CD4-positive, alpha-beta T cell treated with Interleukin-4 for 4 hours (primary cell): ENCODE results near the gene IL1RAPL1.

Experiments used
- DNase-seq: peaks from one replicate; pipeline ENCODE4 v3.0.0-alpha.2; 2020

The IL1RAPL1 gene

DNA sequence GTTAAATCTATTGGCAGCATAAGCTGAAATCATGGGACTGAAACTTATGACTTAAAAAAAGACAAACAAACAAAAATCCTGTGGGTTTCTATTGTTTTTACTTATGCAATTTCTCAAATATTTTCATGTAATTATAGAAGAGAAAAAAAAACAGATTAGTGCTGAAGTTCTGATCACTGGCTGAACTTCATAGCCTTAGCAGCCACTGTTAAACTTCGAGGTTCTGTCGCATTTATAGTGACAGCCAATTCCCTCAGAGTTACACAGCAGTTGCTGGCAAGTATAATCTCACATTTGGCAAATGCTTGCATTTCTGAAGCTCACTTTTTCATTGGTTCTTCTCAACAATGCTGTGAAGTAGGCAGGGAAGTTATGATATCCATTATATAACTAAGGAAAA is 879.2 kb downstream of the IL1RAPL1 start:
- no peak for DNase-seq

- DNase-seq: no peak
Measured at GRCh38 chrX:29468911-29469494, 881.8 kb downstream of the IL1RAPL1 start.

GRCh38 chrX:29470030-29470429 is 882.8 kb downstream of the IL1RAPL1 start:
- DNase-seq: no peak

DNA sequence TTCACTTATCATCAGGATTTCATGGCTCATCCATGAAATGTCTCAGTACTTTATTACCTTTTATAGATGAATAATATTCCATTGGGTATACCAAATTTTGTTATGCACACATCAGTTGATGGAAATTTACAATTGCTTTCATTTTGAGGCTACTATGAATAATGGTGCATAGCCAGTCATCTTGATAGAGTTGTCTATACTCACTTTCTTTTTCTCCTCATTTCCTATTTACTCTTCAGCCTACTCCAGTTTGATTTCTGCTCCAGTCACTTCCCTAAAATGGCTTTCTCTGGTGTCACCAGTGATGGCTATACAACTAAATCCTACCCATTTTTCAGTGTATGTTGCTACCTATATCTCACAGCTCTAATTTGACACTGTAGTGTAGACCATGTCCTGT is 884.6 kb downstream of the IL1RAPL1 start:
- no peak for DNase-seq

GRCh38 chrX:29477878-29478277 is 890.6 kb downstream of the IL1RAPL1 start:
- DNase-seq: no peak

- no peak for DNase-seq
Measured at GRCh38 chrX:29478336-29479069, 891.3 kb downstream of the IL1RAPL1 start.

DNA sequence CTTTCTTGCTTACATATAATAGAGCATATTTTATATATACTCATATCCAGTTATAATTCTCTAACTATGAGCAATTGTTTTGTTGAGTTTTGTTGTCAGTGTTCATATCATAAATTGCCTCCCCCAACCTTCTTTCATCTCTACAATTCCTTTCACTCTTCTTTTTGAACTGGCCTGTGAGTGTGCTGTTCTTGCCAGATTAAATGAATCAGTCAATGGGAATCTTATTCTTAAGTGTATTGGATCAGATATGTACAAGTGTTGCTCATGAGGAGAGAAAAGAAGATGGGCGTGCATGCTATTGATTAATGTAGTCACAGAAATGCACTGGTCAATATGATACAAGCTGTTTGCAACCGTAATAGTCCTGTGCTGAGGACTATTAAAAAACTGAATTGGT is 900.0 kb downstream of the IL1RAPL1 start:
- DNase-seq: no peak

DNA sequence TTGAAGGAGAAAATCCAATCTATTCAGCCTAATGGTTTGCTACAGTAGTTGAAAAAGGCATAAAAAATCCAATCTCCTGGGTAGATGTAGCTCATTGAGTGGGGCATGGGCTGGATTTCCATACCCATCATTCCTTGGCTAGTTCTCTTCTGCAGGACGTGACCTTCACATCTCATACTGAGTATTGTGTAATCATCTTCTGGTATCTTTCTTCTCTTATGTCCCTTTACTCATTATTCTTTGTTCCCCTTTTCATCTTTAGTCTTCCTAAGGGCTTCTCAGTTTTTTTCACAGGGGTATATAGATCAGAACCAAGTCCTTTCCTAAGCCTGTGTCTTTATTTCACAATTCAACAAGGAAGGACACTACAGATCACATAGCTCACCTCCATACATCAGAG is 900.5 kb downstream of the IL1RAPL1 start:
- DNase-seq: no peak

DNA sequence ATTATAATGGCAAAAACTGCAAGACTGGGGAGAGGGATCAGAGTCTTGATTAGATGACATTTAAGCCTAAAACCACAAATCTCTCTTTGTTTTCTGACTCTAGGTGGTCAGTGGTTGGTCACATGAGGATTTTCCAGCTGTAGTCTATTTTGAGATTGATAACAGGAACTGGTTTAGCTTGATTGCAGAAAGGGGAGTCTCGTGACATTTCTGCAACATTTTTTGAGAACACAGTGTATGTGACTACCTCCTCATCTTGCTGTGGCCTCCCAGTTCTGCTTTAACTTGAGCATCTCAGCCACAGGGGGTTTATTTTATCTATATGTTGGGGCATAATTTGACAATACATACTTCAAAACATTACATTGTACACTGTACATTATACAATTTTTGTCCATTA is 901.7 kb downstream of the IL1RAPL1 start:
- no peak for DNase-seq

GRCh38 chrX:29490606-29491005 is 903.4 kb downstream of the IL1RAPL1 start:
- no peak for DNase-seq

DNA sequence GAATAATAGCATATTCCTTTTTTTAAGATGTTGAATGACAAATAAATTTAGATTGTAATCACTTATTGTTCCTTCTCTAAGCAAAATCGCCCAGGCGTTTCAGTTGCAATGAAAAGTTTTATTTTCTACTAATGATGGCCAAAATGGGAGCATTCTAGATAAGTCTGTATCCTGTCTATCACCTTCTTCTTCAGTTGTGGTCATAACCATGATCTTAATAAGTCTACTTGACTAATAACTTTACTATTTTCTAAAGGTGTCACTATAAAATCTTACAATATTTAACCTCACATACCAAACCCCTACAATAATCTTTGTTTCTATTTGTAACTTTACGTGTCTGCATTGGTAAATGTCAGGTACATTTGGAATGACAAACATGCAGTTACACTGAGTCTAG is 904.4 kb downstream of the IL1RAPL1 start:
- no peak for DNase-seq

- DNase-seq: no peak
Measured at GRCh38 chrX:29496636-29497180, 909.5 kb downstream of the IL1RAPL1 start.

DNA sequence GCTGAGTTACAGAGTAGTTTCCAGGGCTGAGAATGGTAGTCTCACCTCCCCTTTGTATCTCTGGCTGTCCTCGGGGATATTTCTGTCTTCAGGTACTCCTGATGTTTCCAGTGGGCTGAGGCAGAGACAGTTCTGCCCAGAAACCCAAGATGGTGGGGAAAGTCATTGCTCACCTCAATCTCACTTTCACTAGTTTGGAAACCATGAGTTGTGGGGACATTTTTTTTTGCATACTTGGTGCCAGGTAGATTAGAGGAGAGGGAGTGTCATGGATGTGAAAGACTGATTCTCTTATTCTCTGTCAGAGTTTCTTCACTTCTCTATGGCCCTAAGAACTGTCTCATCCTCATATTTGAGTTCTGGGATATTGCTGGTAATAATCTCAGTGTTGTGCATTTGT is 919.5 kb downstream of the IL1RAPL1 start:
- no peak for DNase-seq

- DNase-seq: no peak
Measured at GRCh38 chrX:29518100-29518499, 930.9 kb downstream of the IL1RAPL1 start.

- DNase-seq: no peak
Measured at GRCh38 chrX:29528281-29528680, 941.0 kb downstream of the IL1RAPL1 start.

DNA sequence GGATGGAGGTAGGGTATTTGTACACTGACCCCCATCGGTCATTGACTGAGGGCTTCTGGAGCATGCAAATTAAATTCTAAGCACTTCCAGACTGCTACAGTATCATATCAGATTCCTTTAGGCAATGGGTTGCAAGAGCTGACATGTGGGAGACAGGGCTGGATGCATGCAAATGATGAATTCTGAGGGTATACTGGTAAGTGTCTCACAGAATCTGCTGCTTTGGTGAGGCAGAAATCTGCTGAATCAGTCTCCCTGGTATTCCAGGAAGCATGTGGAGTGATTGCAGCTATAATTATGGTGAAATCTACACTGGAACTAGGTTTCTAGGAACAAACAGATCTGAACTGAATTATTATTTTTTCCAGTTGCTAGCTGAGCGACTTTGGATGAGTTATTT is 943.3 kb downstream of the IL1RAPL1 start:
- no peak for DNase-seq

- no peak for DNase-seq
Measured at GRCh38 chrX:29531336-29531735, 944.1 kb downstream of the IL1RAPL1 start.

GRCh38 chrX:29535212-29536162 is 948.2 kb downstream of the IL1RAPL1 start:
- no peak for DNase-seq

DNA sequence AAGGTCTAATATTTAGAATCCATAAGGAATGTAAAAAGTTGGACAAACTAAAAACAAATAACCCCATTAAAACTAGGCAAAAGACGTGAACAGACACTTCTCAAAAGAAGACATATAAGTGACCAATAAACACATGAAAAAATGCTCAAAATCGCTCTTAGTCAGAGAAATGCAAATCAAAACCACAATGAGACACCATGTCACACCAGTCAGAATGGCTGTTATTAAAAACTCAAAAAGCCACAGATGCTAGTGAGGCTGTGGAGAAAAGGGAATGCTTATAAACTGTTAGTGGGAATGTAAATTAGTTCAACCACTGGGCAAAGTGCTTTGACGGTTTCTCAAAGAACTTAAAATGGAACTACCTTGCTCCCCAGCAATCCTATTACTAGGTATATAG is 953.8 kb downstream of the IL1RAPL1 start:
- DNase-seq: no peak

- no peak for DNase-seq
Measured at GRCh38 chrX:29542152-29542551, 954.9 kb downstream of the IL1RAPL1 start.

GRCh38 chrX:29545878-29546277 is 958.6 kb downstream of the IL1RAPL1 start:
- DNase-seq: no peak

DNA sequence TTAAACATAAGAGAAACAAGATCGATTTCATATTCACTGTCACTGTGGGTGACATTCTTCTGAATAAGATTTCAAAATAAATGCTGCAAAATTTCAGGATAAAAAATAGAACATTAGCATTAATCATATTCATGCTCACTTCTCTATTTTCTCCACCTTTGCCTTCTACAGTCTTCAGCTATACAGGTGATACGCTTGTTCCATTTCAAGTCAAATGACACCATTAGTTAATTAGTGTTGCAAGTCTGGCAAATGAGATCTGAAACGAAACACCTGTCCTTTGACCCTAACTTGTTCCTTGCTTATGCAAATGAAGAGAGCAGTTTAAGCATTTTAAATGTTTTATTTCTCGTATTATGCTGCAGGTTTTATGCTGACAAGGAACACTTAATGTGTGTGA is 960.6 kb downstream of the IL1RAPL1 start:
- DNase-seq: no peak

DNA sequence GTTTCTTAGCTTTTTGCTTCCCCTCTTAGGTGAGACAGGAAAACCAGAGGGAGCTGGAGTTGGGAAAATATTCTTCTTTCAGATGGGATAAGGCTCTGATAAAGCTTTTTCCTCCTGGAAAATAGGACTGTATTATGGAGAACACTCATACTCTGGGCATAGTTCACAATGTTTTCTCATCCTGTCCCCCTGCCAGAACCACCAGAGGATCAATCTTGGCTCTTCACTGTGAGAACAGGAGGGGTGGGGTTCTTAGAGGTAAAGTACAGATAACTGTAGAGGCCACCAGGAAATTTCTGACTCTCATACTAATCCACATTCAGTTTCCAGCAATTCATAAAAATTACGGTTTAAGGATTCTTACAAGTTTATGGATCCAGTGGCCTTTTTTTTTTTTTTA is 966.3 kb downstream of the IL1RAPL1 start:
- DNase-seq: no peak
